ENCODE results near the gene FAM236D.
"Not testable (repeated sequence)": the region's sequence is repeated elsewhere in the genome, so short reads cannot be mapped to it uniquely, and the experiment has no call there.

Gene FAM236D

GRCh38 chrX:72808110-72808509 lies at the start of gene FAM236D:
FAM236D (minus strand) TSS chrX:72808210; CDS start chrX:72808110, 100 bp downstream.
- not testable (repeated sequence) for DNase-seq (ENCODE audit: low read depth in 3 of 3)

GRCh38 chrX:72837532-72837931 lies 29.5 kb upstream of the FAM236D start:
- DNase-seq (ENCODE audit: low read depth in 3 of 3): not testable (repeated sequence)

GRCh38 chrX:72830701-72831100 lies 22.7 kb upstream of the FAM236D start:
- DNase-seq (ENCODE audit: low read depth in 3 of 3): not testable (repeated sequence)

GRCh38 chrX:72790390-72790789 lies 17.6 kb downstream of the FAM236D start:
- DNase-seq (ENCODE audit: low read depth in 3 of 3): not testable (repeated sequence)

GRCh38 chrX:72788142-72788541 lies 19.9 kb downstream of the FAM236D start:
- not testable (repeated sequence) for DNase-seq (ENCODE audit: low read depth in 3 of 3)

- not testable (repeated sequence) for DNase-seq (ENCODE audit: low read depth in 3 of 3)
Observed at GRCh38 chrX:72783964-72784363, 24.0 kb downstream of the FAM236D start.

GRCh38 chrX:72783365-72783936 lies 24.6 kb downstream of the FAM236D start:
- not testable (repeated sequence) for DNase-seq (ENCODE audit: low read depth in 3 of 3)

GRCh38 chrX:72782560-72782959 lies 25.4 kb downstream of the FAM236D start, which contains the start of gene FAM236B:
FAM236B (minus strand) TSS chrX:72782660; CDS start chrX:72782560, 100 bp downstream.
- not testable (repeated sequence) for DNase-seq (ENCODE audit: low read depth in 3 of 3)

- not testable (repeated sequence) for DNase-seq (ENCODE audit: low read depth in 3 of 3)
Observed at GRCh38 chrX:72778146-72778545, 29.9 kb downstream of the FAM236D start.

GRCh38 chrX:72777467-72777790 lies 30.6 kb downstream of the FAM236D start:
- DNase-seq (ENCODE audit: low read depth in 3 of 3): not testable (repeated sequence)

GRCh38 chrX:72776653-72777466 lies 31.1 kb downstream of the FAM236D start, which contains the start of gene DMRTC1B:
DMRTC1B (plus strand) TSS chrX:72776890; CDS start chrX:72845136, 68,246 bp downstream.
- DNase-seq (ENCODE audit: low read depth in 3 of 3): not testable (repeated sequence)

- not testable (repeated sequence) for DNase-seq (ENCODE audit: low read depth in 3 of 3)
Observed at GRCh38 chrX:72760454-72760853, 47.6 kb downstream of the FAM236D start.

Data from stimulated activated CD4-positive, alpha-beta T cell treated with anti-CD3 and anti-CD28 coated beads, TNF-alpha, amount 100 ng/mL, for 4 hours (primary cell).